HuH-7 (cell line): ENCODE results near the gene TBC1D25.
A peak's percentile ranks its signal among the peaks of the same experiment; 100 is the strongest.

Source experiments
- DNase-seq: peaks from one replicate; pipeline ENCODE4 v3.0.0; 2011; ENCODE audit warnings: low spot score

TBC1D25 gene

GRCh38 chrX:48539345-48540027 is at the start of gene TBC1D25:
TBC1D25 (plus strand) TSS chrX:48539714; CDS start chrX:48539798, 84 bp downstream.
- DNase-seq: peak; percentile 89

- DNase-seq: no peak
Observed at GRCh38 chrX:48489892-48490291, 49.6 kb upstream of the TBC1D25 start.

GRCh38 chrX:48490661-48491060 is 48.9 kb upstream of the TBC1D25 start:
- DNase-seq: no peak

GRCh38 chrX:48491809-48492208 is 47.7 kb upstream of the TBC1D25 start:
- no peak for DNase-seq

GRCh38 chrX:48492293-48492910 is 47.1 kb upstream of the TBC1D25 start:
- DNase-seq: no peak

GRCh38 chrX:48493890-48494364 is 45.6 kb upstream of the TBC1D25 start:
- DNase-seq: peak; percentile 49

- no peak for DNase-seq
Observed at GRCh38 chrX:48496660-48497059, 42.9 kb upstream of the TBC1D25 start.

- DNase-seq: no peak
Observed at GRCh38 chrX:48497871-48498270, 41.6 kb upstream of the TBC1D25 start.

GRCh38 chrX:48498374-48498809 is 41.1 kb upstream of the TBC1D25 start:
- DNase-seq: no peak

GRCh38 chrX:48504261-48504660 is 35.3 kb upstream of the TBC1D25 start:
- no peak for DNase-seq

- no peak for DNase-seq
Observed at GRCh38 chrX:48505481-48505880, 34.0 kb upstream of the TBC1D25 start.

GRCh38 chrX:48507246-48507645 is 32.3 kb upstream of the TBC1D25 start:
- DNase-seq: no peak

- peak; percentile 89 for DNase-seq
Observed at GRCh38 chrX:48508400-48509244, 30.9 kb upstream of the TBC1D25 start, which contains the start of gene PORCN. PORCN (plus strand) TSS chrX:48508992; CDS start chrX:48509821, 829 bp downstream.

GRCh38 chrX:48509245-48509590 is 30.3 kb upstream of the TBC1D25 start:
- DNase-seq: no peak

GRCh38 chrX:48509619-48510018 is 29.9 kb upstream of the TBC1D25 start:
- no peak for DNase-seq

GRCh38 chrX:48511560-48511959 is 28.0 kb upstream of the TBC1D25 start:
- DNase-seq: peak; percentile 71

- DNase-seq: no peak
Observed at GRCh38 chrX:48512371-48512935, 27.1 kb upstream of the TBC1D25 start.

GRCh38 chrX:48513670-48514069 is 25.8 kb upstream of the TBC1D25 start:
- DNase-seq: no peak

- DNase-seq: no peak
Observed at GRCh38 chrX:48514126-48514806, 25.2 kb upstream of the TBC1D25 start.

- no peak for DNase-seq
Observed at GRCh38 chrX:48514868-48515460, 24.6 kb upstream of the TBC1D25 start.

- DNase-seq: no peak
Observed at GRCh38 chrX:48515842-48516241, 23.7 kb upstream of the TBC1D25 start.
